GM12872 (cell line): ENCODE measurements around the gene SCAMP1.

ENCODE experiments used
- CTCF ChIP-seq: IDR thresholded peaks from 3 replicates; pipeline ENCODE4 v1.5.1; 2011; ENCODE audit warnings: low read depth, mild to moderate bottlenecking, low read length, moderate library complexity; ENCODE audit not compliant: insufficient read depth

Gene SCAMP1

GRCh38 chr5:78500028-78500427 lies 139.6 kb downstream of the SCAMP1 start:
- TF ChIP-seq CTCF, result no peak

- TF ChIP-seq CTCF, result no peak
Measured at GRCh38 chr5:78500871-78501270, 140.5 kb downstream of the SCAMP1 start.

- no peak for TF ChIP-seq CTCF
Measured at GRCh38 chr5:78501411-78502352, 141.3 kb downstream of the SCAMP1 start.

- TF ChIP-seq CTCF, result no peak
Measured at GRCh38 chr5:78503958-78504653, 143.7 kb downstream of the SCAMP1 start.

GRCh38 chr5:78504704-78505677 lies 144.6 kb downstream of the SCAMP1 start:
- no peak for TF ChIP-seq CTCF

GRCh38 chr5:78505860-78506259 lies 145.4 kb downstream of the SCAMP1 start:
- no peak for TF ChIP-seq CTCF
